Measurements from ENCODE around the gene FNDC3B.

The FNDC3B gene

DNA sequence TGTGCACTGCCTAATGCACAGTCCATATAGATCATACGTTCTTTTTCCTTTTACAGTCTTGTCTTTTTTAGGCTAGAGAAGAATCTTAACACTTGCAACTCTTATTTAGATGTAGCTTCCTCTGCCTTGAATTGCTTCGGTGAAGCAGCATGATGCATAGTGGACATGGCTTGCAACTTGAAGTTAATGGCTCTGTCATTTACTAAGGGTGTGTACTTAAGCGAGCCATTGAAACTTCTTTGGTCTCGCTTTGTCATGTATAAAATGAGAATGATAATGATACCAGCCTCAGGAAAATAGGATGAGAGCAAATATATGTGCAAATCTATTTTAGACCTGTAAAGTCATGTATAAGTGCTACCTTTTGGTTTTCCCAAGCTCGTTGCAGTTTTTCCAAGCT, 261.5 kb downstream of the FNDC3B start:
- TF ChIP-seq ZBTB7A (IDR thresholded peaks at IDR 0.05; ENCODE audit: low read depth) (no peak), FOXM1 (IDR thresholded peaks at IDR 0.05; ENCODE audit: borderline replicate concordance, low read depth) (no peak), CREB1 (IDR thresholded peaks at IDR 0.05; ENCODE audit: low read depth) (no peak), TAF1 (IDR thresholded peaks at IDR 0.05; ENCODE audit: low read depth) (no peak), USF1 (IDR thresholded peaks at IDR 0.05) (no peak), CEBPB (IDR thresholded peaks at IDR 0.05) (no peak), TCF12 (IDR thresholded peaks at IDR 0.05; ENCODE audit: low read depth) (no peak), TEAD4 (IDR thresholded peaks at IDR 0.05) (no peak), NFIC (IDR thresholded peaks at IDR 0.05) (no peak), RAD21 (IDR thresholded peaks at IDR 0.05; ENCODE audit: low read depth) (no peak), EP300 (IDR thresholded peaks at IDR 0.05; ENCODE audit: borderline replicate concordance) (no peak), MAX (IDR thresholded peaks at IDR 0.05) (no peak), EGR1 (IDR thresholded peaks at IDR 0.05) (no peak)
- TF ChIP-seq, protein P1, sequence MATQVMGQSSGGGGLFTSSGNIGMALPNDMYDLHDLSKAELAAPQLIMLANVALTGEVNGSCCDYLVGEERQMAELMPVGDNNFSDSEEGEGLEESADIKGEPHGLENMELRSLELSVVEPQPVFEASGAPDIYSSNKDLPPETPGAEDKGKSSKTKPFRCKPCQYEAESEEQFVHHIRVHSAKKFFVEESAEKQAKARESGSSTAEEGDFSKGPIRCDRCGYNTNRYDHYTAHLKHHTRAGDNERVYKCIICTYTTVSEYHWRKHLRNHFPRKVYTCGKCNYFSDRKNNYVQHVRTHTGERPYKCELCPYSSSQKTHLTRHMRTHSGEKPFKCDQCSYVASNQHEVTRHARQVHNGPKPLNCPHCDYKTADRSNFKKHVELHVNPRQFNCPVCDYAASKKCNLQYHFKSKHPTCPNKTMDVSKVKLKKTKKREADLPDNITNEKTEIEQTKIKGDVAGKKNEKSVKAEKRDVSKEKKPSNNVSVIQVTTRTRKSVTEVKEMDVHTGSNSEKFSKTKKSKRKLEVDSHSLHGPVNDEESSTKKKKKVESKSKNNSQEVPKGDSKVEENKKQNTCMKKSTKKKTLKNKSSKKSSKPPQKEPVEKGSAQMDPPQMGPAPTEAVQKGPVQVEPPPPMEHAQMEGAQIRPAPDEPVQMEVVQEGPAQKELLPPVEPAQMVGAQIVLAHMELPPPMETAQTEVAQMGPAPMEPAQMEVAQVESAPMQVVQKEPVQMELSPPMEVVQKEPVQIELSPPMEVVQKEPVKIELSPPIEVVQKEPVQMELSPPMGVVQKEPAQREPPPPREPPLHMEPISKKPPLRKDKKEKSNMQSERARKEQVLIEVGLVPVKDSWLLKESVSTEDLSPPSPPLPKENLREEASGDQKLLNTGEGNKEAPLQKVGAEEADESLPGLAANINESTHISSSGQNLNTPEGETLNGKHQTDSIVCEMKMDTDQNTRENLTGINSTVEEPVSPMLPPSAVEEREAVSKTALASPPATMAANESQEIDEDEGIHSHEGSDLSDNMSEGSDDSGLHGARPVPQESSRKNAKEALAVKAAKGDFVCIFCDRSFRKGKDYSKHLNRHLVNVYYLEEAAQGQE (IDR thresholded peaks at IDR 0.05; ENCODE audit: low read depth), result no peak

GRCh38 chr3:172302203-172302602, 262.8 kb downstream of the FNDC3B start:
- TF ChIP-seq TCF12 (IDR thresholded peaks at IDR 0.05; ENCODE audit: low read depth) (no peak), RAD21 (IDR thresholded peaks at IDR 0.05; ENCODE audit: low read depth) (no peak), CEBPB (IDR thresholded peaks at IDR 0.05) (no peak), MAX (IDR thresholded peaks at IDR 0.05) (no peak)

DNA sequence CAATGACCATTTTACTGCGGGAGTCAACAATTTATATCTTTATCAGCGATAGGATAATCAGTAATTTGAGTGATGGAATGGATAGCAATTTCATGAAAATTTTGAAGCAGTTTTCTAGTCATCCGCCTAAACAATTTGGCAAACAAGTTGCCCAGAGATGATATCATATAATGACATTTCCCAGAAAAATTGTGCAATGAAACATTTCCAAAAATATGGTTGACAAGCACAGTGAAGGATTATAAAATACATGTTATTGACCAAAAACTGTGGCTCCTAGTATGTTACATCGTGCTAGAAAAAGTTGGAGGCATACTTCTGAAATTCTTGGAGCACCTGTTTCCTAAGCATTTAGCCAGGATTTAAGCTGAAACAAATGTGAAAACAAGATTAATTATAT, 263.8 kb downstream of the FNDC3B start:
- TF ChIP-seq YY1 (IDR thresholded peaks at IDR 0.05; ENCODE audit: low read depth) (no peak), TCF12 (IDR thresholded peaks at IDR 0.05; ENCODE audit: low read depth) (no peak), CREB1 (IDR thresholded peaks at IDR 0.05; ENCODE audit: low read depth) (no peak), USF1 (IDR thresholded peaks at IDR 0.05) (no peak), CEBPB (IDR thresholded peaks at IDR 0.05) (no peak), EP300 (IDR thresholded peaks at IDR 0.05; ENCODE audit: borderline replicate concordance) (no peak)
- TF ChIP-seq, protein P1 (IDR thresholded peaks at IDR 0.05; ENCODE audit: low read depth), result no peak

DNA sequence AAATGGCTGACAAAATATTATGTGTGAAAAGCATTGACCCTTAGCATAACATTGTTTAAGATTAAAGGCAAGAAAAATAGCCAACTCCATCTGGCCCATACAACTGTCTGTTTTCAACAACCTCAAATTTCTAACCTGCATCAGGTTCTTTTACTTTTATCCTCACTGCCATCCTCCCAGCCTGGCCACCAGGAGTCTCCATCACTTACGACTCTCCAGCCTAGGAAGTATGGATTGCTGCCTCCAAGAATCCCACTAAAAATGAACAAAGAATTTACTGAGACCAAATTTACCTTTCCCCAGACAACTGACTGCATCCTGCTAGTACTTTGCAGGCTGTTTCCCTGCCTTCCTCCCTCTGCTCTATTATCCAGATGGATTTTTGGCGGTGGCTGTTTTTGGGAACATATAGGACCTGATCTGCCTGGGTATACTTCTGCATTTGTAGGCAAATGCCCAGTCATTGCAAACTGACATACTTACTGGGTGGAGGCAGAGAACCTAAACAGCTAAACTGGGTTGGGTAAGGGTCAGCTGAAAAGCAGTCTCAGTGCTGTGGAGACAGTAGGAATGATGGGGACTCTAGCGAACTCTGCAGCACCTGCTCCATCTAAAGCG, 264.7 kb downstream of the FNDC3B start:
- TF ChIP-seq ZBTB7A (IDR thresholded peaks at IDR 0.05; ENCODE audit: low read depth) (no peak), RAD21 (IDR thresholded peaks at IDR 0.05; ENCODE audit: low read depth) (no peak)
- TF ChIP-seq, protein P1 (IDR thresholded peaks at IDR 0.05; ENCODE audit: low read depth), result no peak

DNA sequence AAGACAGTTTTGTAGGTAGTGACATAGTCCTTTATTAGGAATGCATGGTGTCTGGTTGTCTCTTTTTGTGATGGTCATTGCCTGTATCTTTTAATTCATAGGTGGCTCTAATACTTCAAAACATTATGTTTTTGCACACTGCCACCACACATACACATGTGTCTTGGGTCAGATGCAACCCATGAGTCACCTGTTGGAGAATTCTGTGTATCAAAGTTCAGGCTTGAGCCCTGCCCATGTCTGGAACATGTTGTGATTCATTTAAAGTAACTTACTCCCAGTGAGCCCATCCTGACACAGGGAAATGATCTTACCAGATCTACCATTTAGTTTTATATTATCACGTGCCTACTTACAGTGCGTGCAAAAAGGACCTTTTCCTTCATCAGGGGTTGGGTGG, 266.2 kb downstream of the FNDC3B start:
- TF ChIP-seq CEBPB (IDR thresholded peaks at IDR 0.05) (no peak), RAD21 (IDR thresholded peaks at IDR 0.05; ENCODE audit: low read depth) (no peak), TAF1 (IDR thresholded peaks at IDR 0.05; ENCODE audit: low read depth) (no peak), ZBTB7A (IDR thresholded peaks at IDR 0.05; ENCODE audit: low read depth) (no peak), NFIC (IDR thresholded peaks at IDR 0.05) (no peak), EGR1 (IDR thresholded peaks at IDR 0.05) (no peak), USF1 (IDR thresholded peaks at IDR 0.05) (no peak)

Measured in Ishikawa (cell line).